Progenitor cell of endocrine pancreas (in vitro differentiated cells): Measurements from ENCODE around the gene KLF11. TPM values are rescaled to one million over a fixed set of nuclear protein-coding genes. Genes with fewer than 3 reads are reported as not detected.

Source experiments
- DNase-seq: peaks from one replicate; pipeline ENCODE4 v3.0.0; 2021; ENCODE audit warnings: low spot score; ENCODE audit not compliant: unreplicated experiment
- H3K27ac Mint-ChIP-seq: 2 replicates; pipeline ENCODE4 v1.8.0; 2021; ENCODE audit warnings: mild to moderate bottlenecking, moderate library complexity, mixed read lengths
- H3K27me3 Mint-ChIP-seq: 2 replicates; pipeline ENCODE4 v1.8.0; 2021; ENCODE audit warnings: mixed read lengths
- H3K36me3 Mint-ChIP-seq: 2 replicates; pipeline ENCODE4 v1.8.0; 2022; ENCODE audit warnings: mixed read lengths; ENCODE audit not compliant: insufficient read depth
- H3K4me1 Mint-ChIP-seq: 2 replicates; pipeline ENCODE4 v1.8.0; 2021; ENCODE audit warnings: low read depth, mixed read lengths
- H3K4me3 Mint-ChIP-seq: 2 replicates; pipeline ENCODE4 v1.8.0; 2021; ENCODE audit warnings: low read depth, mild to moderate bottlenecking, moderate library complexity, mixed read lengths
- H3K9me3 Mint-ChIP-seq: 2 replicates; pipeline ENCODE4 v1.8.0; 2021; ENCODE audit warnings: low read depth, mixed read lengths
- total RNA-seq: library from RNA; stranded (reverse); gene quantifications from 2 replicates; pipeline ENCODE4 v1.2.1, GENCODE V29; 2021
- TF ChIP-seq, protein P1 (sequence below): fragments of 200-600 bp; sonication (generic); IDR thresholded peaks from one replicate; pipeline ENCODE4 v1.5.0; 2021; ENCODE audit warnings: antibody characterized with exemption, mild to moderate bottlenecking; ENCODE audit not compliant: unreplicated experiment

KLF11 gene
- total RNA-seq, 1 donor from 2014 or later: 3.5 TPM

- Mint-ChIP-seq H3K4me3 (no peak overlapping the region), H3K4me1 (peaks cover 5% of the 10 kb centered on the region)
- TF ChIP-seq, protein P1, sequence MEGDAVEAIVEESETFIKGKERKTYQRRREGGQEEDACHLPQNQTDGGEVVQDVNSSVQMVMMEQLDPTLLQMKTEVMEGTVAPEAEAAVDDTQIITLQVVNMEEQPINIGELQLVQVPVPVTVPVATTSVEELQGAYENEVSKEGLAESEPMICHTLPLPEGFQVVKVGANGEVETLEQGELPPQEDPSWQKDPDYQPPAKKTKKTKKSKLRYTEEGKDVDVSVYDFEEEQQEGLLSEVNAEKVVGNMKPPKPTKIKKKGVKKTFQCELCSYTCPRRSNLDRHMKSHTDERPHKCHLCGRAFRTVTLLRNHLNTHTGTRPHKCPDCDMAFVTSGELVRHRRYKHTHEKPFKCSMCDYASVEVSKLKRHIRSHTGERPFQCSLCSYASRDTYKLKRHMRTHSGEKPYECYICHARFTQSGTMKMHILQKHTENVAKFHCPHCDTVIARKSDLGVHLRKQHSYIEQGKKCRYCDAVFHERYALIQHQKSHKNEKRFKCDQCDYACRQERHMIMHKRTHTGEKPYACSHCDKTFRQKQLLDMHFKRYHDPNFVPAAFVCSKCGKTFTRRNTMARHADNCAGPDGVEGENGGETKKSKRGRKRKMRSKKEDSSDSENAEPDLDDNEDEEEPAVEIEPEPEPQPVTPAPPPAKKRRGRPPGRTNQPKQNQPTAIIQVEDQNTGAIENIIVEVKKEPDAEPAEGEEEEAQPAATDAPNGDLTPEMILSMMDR: no peak
Observed at GRCh38 chr2:10006236-10007161, 36.9 kb upstream of the KLF11 start.

DNA sequence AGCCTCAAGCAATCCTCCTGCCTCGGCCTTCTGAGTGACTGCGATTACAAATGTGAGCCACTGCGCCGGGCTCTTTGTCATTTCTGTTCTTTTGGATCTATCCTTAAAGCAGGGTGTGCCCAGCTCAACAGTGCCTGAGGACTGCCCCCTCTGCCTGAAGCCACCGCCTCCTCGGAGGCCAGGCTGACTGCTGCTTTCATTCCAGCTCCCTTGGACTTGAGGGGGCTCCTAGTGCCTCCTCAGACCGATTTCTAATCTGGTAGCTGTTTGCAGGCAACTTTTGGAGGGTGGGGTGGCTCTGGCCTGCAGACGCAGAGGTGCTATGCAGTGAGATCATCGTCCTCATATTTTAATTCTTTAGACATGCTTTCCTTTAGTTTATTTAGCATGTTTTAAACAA is 35.9 kb upstream of the KLF11 start:
- Mint-ChIP-seq H3K9me3 (peaks cover 4% of the 10 kb centered on the region), H3K27me3 (no peaks in the 10 kb centered on the region), H3K36me3 (peaks cover 7% of the 10 kb centered on the region), H3K27ac (no peak overlapping the region), H3K4me1 (peaks cover 5% of the 10 kb centered on the region), H3K4me3 (no peak overlapping the region)
- DNase-seq: no peak
- TF ChIP-seq, protein P1: no peak

More at GRCh38 chr2:10006236-10007161, 36.9 kb upstream of the KLF11 start:
- Mint-ChIP-seq H3K36me3 (peaks cover 7% of the 10 kb centered on the region), H3K9me3 (peaks cover 4% of the 10 kb centered on the region), H3K27ac (no peak overlapping the region), H3K27me3 (no peaks in the 10 kb centered on the region)
- no peak for DNase-seq

DNA sequence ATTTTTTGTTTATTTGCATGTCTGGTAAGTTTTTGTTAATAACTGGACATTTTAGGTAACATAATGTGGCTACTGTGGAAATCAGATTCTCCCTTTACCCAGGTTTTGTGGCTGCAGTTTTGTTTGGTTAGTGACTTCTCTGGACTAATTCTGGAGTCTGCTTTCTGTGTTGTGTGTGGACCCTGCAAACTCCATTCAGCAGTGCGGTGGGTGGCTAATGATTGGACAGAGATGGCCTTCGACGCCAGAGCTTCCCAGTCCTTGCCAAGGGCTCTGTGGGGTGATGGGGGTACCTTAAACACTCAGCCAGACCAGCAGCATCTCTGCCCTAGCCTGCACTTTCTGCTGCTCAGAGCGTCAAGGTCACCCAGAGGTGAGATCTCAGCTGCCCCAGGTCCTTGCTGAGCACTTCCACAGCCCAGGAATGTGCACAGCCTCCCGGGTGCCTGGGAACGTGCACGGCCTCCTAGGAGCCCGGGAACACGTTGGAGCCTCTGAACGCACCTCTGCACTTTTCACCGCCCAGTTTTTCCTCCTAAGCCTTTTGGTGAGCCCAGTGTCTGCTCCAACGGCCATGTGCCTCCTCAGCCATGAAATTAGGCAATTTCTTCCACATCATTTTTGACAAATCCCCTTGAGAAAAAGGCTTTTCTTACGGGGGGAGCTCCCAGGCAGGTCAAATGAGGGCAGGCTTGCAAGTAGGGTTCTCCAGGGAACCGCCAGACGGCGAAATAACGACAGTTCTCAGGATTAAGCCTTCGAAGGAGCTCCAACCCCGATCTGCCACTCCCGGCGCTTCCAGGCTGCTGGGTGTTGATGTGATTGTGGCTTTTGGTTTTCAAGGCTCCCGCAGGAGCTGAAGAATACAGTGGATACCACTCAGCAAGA is 35.2 kb upstream of the KLF11 start:
- no peaks in the 10 kb centered on the region for H3K27me3 Mint-ChIP-seq
- TF ChIP-seq, protein P1: no peak
- DNase-seq: no peak
- peak overlapping the region; percentile 73 for H3K27ac Mint-ChIP-seq
- H3K9me3 Mint-ChIP-seq: peaks cover 4% of the 10 kb centered on the region
- peaks cover 7% of the 10 kb centered on the region for H3K36me3 Mint-ChIP-seq
- no peak overlapping the region for H3K4me3 Mint-ChIP-seq
- H3K4me1 Mint-ChIP-seq: peaks cover 5% of the 10 kb centered on the region

- Mint-ChIP-seq H3K9me3 (peaks cover 4% of the 10 kb centered on the region), H3K36me3 (peaks cover 7% of the 10 kb centered on the region)
- TF ChIP-seq, protein P1: no peak
Observed at GRCh38 chr2:10008809-10009176, 34.6 kb upstream of the KLF11 start.

GRCh38 chr2:10009271-10009810 is 34.0 kb upstream of the KLF11 start:
- TF ChIP-seq, protein P1: no peak
- H3K27me3 Mint-ChIP-seq: no peaks in the 10 kb centered on the region

More at GRCh38 chr2:10008809-10009176, 34.6 kb upstream of the KLF11 start:
- DNase-seq: no peak
- Mint-ChIP-seq H3K4me1 (peaks cover 5% of the 10 kb centered on the region), H3K27ac (no peak overlapping the region), H3K4me3 (no peak overlapping the region), H3K27me3 (no peaks in the 10 kb centered on the region)

More at GRCh38 chr2:10009271-10009810, 34.0 kb upstream of the KLF11 start:
- Mint-ChIP-seq H3K9me3 (peaks cover 4% of the 10 kb centered on the region), H3K27ac (no peak overlapping the region), H3K36me3 (peaks cover 7% of the 10 kb centered on the region), H3K4me1 (peaks cover 5% of the 10 kb centered on the region), H3K4me3 (no peak overlapping the region)
- no peak for DNase-seq
